ENCODE results near the gene SSBP4.
A peak's percentile ranks its signal among the peaks of the same experiment; 100 is the strongest.

Gene SSBP4

DNA sequence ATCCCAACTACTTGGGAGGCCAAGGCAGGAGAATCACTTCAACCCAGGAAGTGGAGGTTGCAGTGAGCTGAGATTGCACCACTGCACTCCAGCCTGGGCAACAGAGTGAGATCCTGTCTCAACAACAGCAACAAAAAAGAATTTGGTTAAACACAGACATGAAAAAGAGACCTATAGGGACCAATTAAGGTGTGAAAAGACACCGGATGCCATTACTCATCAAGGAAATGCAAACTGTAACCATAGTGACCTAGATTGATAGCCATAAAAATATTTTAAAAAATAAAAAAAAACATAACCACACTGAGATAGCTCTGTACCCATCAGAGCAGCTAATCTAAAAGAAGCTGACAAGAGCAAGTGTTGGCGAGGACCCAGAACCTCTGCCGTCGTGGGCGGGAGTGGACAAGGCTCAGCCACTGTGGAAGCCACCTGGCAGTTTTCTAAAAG lies 55.8 kb downstream of the SSBP4 start:
- ChIA-PET CTCF (no interaction called here), POLR2A (ENCODE audit: low non-redundant PET) (no interaction called here)
- TF ChIP-seq, protein P1, sequence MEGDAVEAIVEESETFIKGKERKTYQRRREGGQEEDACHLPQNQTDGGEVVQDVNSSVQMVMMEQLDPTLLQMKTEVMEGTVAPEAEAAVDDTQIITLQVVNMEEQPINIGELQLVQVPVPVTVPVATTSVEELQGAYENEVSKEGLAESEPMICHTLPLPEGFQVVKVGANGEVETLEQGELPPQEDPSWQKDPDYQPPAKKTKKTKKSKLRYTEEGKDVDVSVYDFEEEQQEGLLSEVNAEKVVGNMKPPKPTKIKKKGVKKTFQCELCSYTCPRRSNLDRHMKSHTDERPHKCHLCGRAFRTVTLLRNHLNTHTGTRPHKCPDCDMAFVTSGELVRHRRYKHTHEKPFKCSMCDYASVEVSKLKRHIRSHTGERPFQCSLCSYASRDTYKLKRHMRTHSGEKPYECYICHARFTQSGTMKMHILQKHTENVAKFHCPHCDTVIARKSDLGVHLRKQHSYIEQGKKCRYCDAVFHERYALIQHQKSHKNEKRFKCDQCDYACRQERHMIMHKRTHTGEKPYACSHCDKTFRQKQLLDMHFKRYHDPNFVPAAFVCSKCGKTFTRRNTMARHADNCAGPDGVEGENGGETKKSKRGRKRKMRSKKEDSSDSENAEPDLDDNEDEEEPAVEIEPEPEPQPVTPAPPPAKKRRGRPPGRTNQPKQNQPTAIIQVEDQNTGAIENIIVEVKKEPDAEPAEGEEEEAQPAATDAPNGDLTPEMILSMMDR (conservative IDR thresholded peaks at IDR 0.05; ENCODE audit: low read depth) = no peak
- no peak for DNase-seq (ENCODE audit: low spot score)
- H3K27ac ChIP-seq = peak overlapping the region; percentile 85

- POLR2A ChIA-PET (ENCODE audit: low non-redundant PET) = no interaction called here
- peak overlapping the region; percentile 85 for H3K27ac ChIP-seq
- CTCF ChIA-PET = no interaction called here
- DNase-seq (ENCODE audit: low spot score) = no peak
- TF ChIP-seq, protein P1 (conservative IDR thresholded peaks at IDR 0.05; ENCODE audit: low read depth) = no peak
These were observed 56.6 kb downstream of the SSBP4 start for GRCh38 chr19:18475762-18476331.

- DNase-seq (ENCODE audit: low spot score) = no peak
- TF ChIP-seq, protein P1 (conservative IDR thresholded peaks at IDR 0.05; ENCODE audit: low read depth) = no peak
- H3K27ac ChIP-seq = peak overlapping the region; percentile 85
- ChIA-PET POLR2A (ENCODE audit: low non-redundant PET) (no interaction called here), CTCF (no interaction called here)
These were observed 57.4 kb downstream of the SSBP4 start for GRCh38 chr19:18476507-18477041.

DNA sequence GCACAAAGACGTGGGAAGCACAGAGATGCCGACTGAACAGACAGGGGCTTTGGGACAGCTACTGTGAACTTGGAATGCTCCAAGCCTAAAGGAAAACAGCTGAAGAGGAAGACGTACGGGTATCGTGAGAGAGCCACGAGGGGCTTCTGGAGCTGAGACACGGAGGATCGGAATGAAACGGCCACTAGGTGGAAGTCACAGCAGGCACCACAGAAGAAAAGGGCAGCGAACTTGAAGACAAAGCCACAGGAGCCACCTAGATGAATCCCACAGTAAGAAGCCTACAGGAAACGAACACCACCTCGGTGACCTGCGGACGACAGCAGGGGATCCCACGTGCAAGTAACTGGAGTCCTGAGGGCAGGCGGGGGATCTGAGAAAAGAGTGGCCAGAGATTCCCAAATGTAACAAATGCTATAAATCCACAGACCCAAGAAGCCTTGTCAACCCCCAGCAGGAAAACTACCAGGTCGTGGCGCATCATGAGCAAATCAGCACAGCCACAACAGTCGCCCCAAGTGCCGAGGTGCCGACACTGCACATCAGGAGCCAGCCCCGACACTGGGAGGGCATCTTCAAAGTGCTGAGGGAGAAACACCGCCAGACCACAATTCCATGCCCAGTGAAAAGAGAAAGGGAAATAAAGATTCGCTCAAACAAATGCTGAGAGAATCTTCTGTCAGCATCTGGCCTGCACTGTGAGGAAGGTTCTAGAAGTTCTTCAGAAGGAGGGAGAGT lies 58.0 kb downstream of the SSBP4 start:
- peak overlapping the region; percentile 85 for H3K27ac ChIP-seq
- TF ChIP-seq, protein P1 (conservative IDR thresholded peaks at IDR 0.05; ENCODE audit: low read depth) = no peak
- CTCF ChIA-PET = interaction anchor here (1.2 kb wide), 2 partner anchors 26 to 112 kb away, joined by 3 read pairs; no protein-coding TSS in a partner anchor
- DNase-seq (ENCODE audit: low spot score) = no peak
- POLR2A ChIA-PET (ENCODE audit: low non-redundant PET) = no interaction called here

GRCh38 chr19:18477974-18478373 lies 58.8 kb downstream of the SSBP4 start:
- DNase-seq (ENCODE audit: low spot score) = no peak
- TF ChIP-seq, protein P1 (conservative IDR thresholded peaks at IDR 0.05; ENCODE audit: low read depth) = no peak
- ChIA-PET POLR2A (ENCODE audit: low non-redundant PET) (no interaction called here), CTCF (interaction anchor here (0.7 to 1.2 kb wide), 3 partner anchors 27 to 201 kb away, joined by 3 read pairs; no protein-coding TSS in a partner anchor)
- peak overlapping the region; percentile 85 for H3K27ac ChIP-seq

DNA sequence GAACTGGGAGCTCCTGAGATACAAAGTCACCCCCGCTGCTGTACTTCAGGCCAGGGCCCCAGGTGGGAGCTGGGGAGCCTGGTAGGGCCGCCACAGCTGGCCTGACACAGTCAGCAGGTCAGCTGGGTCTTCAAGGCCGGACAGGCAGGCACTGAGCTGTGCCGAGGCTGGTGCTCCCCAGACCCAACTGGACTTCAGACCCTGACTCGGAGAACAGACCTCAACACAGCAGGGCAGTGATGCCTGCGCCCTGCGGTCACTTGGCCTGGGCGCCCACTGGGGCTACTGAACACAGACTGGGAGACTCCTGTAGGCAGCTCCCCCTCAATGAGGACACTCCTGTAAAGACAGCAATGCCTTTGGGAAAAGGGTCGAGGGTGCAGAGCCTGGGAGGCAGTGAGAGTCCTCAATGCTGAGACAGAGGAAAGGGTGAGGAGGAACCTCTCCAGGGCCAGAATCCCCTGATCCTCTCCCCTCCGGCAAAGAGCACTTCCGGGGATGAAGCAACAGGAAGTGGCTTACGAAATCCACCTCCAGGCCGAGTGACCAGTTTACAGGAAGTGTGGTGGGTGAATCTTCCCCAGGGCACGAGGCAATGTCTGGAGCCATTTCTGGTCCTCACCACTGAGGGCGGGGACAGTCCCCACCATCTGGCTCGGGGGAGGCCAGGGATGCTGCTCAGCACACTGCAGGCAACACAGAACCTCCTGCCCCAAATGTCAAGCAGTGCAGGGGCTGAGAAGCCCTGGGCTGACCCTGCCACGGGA lies 59.5 kb downstream of the SSBP4 start:
- TF ChIP-seq, protein P1 (conservative IDR thresholded peaks at IDR 0.05; ENCODE audit: low read depth) = no peak
- DNase-seq (ENCODE audit: low spot score) = peak; percentile 91
- peak overlapping the region; percentile 85 for H3K27ac ChIP-seq
- POLR2A ChIA-PET (ENCODE audit: low non-redundant PET) = no interaction called here
- CTCF ChIA-PET = interaction anchor here (0.7 to 1.2 kb wide), 3 partner anchors 28 to 201 kb away, joined by 3 read pairs; no protein-coding TSS in a partner anchor

Measured in RWPE1 (cell line).